ENCODE measurements around the gene MACROD2.
"Not testable (repeated sequence)": the region's sequence is repeated elsewhere in the genome, so short reads cannot be mapped to it uniquely, and the experiment has no call there.

The MACROD2 gene

GRCh38 chr20:15507151-15507550 lies 1511.8 kb downstream of the MACROD2 start:
- TF ChIP-seq POLR2A (IDR thresholded peaks at IDR 0.05; ENCODE audit: low read depth, low read length) (no peak), POU2F2 (IDR thresholded peaks at IDR 0.05; ENCODE audit: low read depth, low read length) (no peak), PAX5 (IDR thresholded peaks at IDR 0.05; ENCODE audit: insufficient read depth, low read length, severe bottlenecking) (no peak), SPI1 (IDR thresholded peaks at IDR 0.05; ENCODE audit: low read depth, low read length) (no peak), POLR2AphosphoS5 (IDR thresholded peaks at IDR 0.05; ENCODE audit: low read depth, low read length) (no peak), TAF1 (IDR thresholded peaks at IDR 0.05; ENCODE audit: low read depth, low read length) (no peak)
- FAIRE-seq (no peak), DNase-seq (ENCODE audit: insufficient read length, low spot score) (no peak)

DNA sequence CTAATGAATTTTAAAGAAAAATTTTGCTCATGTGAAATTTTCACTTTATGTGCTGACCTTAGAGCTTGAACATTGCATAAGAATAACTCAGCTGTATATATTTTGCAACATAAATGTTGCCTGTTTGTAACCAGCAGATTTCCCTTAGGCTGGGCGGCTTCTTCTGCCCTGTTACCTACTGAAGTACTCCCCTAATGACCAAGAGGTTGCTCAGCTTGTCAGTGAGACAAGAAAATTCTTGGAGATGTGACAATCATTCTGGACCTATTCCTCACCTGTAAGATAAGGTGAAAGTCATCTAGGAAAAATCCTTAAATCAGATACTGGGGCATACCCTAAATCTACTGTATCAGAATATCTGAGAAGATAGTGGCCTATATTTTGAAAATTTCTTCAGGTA lies 1516.2 kb downstream of the MACROD2 start:
- FAIRE-seq (no peak), DNase-seq (ENCODE audit: insufficient read length, low spot score) (no peak)
- no peak for TF ChIP-seq PAX5 (IDR thresholded peaks at IDR 0.05; ENCODE audit: insufficient read depth, low read length, severe bottlenecking)
- no peak for TF ChIP-seq SPI1 (IDR thresholded peaks at IDR 0.05; ENCODE audit: low read depth, low read length)
- no peak for TF ChIP-seq TAF1 (IDR thresholded peaks at IDR 0.05; ENCODE audit: low read depth, low read length)
- no peak for TF ChIP-seq POLR2AphosphoS5 (IDR thresholded peaks at IDR 0.05; ENCODE audit: low read depth, low read length)
- no peak for TF ChIP-seq POU2F2 (IDR thresholded peaks at IDR 0.05; ENCODE audit: low read depth, low read length)
- no peak for TF ChIP-seq POLR2A (IDR thresholded peaks at IDR 0.05; ENCODE audit: low read depth, low read length)

DNA sequence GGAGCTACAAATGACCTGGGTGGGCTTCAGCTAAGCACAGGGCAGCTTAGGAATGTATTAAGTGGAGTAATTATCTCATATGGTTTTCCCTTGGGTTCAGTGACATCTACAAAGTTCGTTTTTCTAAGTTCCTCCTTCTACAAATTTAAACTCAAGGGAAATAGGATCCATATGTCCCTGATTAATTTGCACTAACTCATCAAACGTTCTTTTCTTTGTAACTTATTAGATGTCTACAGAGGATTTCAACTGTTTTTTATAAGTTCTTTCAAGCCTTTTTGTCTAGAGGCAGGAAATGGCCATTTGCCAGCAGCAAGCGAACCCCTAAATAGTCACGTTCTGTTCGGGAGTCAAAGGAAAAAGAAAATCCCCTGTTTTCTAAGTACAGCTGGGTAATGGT lies 1517.6 kb downstream of the MACROD2 start:
- DNase-seq (ENCODE audit: insufficient read length, low spot score) (no peak), FAIRE-seq (no peak)
- no peak for TF ChIP-seq POU2F2 (IDR thresholded peaks at IDR 0.05; ENCODE audit: low read depth, low read length)
- TF ChIP-seq TAF1 (IDR thresholded peaks at IDR 0.05; ENCODE audit: low read depth, low read length): no peak
- no peak for TF ChIP-seq POLR2AphosphoS5 (IDR thresholded peaks at IDR 0.05; ENCODE audit: low read depth, low read length)
- no peak for TF ChIP-seq POLR2A (IDR thresholded peaks at IDR 0.05; ENCODE audit: low read depth, low read length)
- no peak for TF ChIP-seq PAX5 (IDR thresholded peaks at IDR 0.05; ENCODE audit: insufficient read depth, low read length, severe bottlenecking)
- no peak for TF ChIP-seq SPI1 (IDR thresholded peaks at IDR 0.05; ENCODE audit: low read depth, low read length)

DNA sequence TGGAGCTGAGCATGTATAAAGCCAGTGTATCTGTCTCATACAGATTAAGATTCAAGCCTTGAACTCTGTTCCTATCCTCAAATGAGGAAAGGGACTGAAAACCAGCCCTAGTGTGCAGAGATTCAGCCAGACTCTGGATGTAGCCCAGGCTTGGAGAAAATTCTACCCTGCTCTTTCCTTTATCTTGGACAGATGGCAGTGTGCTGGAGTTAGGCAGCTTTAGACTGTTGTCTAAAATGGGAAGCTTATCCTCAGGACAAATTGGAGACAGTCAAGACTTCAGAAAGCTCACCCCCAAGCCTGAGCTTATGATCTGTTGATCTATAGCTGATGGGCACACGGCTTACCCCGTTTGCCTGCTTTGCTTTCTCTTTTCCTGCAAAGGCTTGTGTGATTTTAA lies 1520.4 kb downstream of the MACROD2 start:
- TF ChIP-seq SPI1 (IDR thresholded peaks at IDR 0.05; ENCODE audit: low read depth, low read length): no peak
- no peak for TF ChIP-seq POLR2A (IDR thresholded peaks at IDR 0.05; ENCODE audit: low read depth, low read length)
- no peak for TF ChIP-seq POLR2AphosphoS5 (IDR thresholded peaks at IDR 0.05; ENCODE audit: low read depth, low read length)
- TF ChIP-seq PAX5 (IDR thresholded peaks at IDR 0.05; ENCODE audit: insufficient read depth, low read length, severe bottlenecking): no peak
- TF ChIP-seq POU2F2 (IDR thresholded peaks at IDR 0.05; ENCODE audit: low read depth, low read length): no peak
- TF ChIP-seq TAF1 (IDR thresholded peaks at IDR 0.05; ENCODE audit: low read depth, low read length): no peak
- FAIRE-seq: no peak
- DNase-seq (ENCODE audit: insufficient read length, low spot score): no peak

GRCh38 chr20:15520930-15521524 lies 1525.7 kb downstream of the MACROD2 start:
- no peak for FAIRE-seq
- no peak for DNase-seq (ENCODE audit: insufficient read length, low spot score)
- TF ChIP-seq POU2F2 (IDR thresholded peaks at IDR 0.05; ENCODE audit: low read depth, low read length) (no peak), POLR2A (IDR thresholded peaks at IDR 0.05; ENCODE audit: low read depth, low read length) (no peak), SPI1 (IDR thresholded peaks at IDR 0.05; ENCODE audit: low read depth, low read length) (no peak), TAF1 (IDR thresholded peaks at IDR 0.05; ENCODE audit: low read depth, low read length) (no peak), PAX5 (IDR thresholded peaks at IDR 0.05; ENCODE audit: insufficient read depth, low read length, severe bottlenecking) (no peak), POLR2AphosphoS5 (IDR thresholded peaks at IDR 0.05; ENCODE audit: low read depth, low read length) (no peak)

DNA sequence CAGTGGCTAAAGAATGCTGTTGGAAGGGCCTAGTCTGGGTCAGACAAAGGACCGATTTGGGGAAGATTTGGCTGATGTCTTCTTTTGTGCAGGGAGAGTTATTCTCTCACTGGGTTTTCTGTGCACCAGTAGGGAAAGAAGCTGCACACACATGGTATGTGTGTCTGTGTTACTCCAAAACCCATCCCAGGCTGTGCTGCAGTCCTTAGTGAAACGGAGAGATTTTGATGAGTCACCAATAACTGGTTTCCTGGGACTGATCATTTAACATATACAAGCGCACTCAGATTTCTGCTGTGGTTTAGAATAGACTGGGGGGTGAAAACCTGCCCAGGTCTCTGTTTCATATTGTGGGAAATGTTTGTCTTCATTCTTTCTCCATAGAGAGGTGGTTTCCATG lies 1528.1 kb downstream of the MACROD2 start:
- FAIRE-seq: no peak
- no peak for TF ChIP-seq POU2F2 (IDR thresholded peaks at IDR 0.05; ENCODE audit: low read depth, low read length)
- TF ChIP-seq POLR2A (IDR thresholded peaks at IDR 0.05; ENCODE audit: low read depth, low read length): no peak
- TF ChIP-seq SPI1 (IDR thresholded peaks at IDR 0.05; ENCODE audit: low read depth, low read length): no peak
- TF ChIP-seq PAX5 (IDR thresholded peaks at IDR 0.05; ENCODE audit: insufficient read depth, low read length, severe bottlenecking): no peak
- TF ChIP-seq TAF1 (IDR thresholded peaks at IDR 0.05; ENCODE audit: low read depth, low read length): no peak
- no peak for TF ChIP-seq POLR2AphosphoS5 (IDR thresholded peaks at IDR 0.05; ENCODE audit: low read depth, low read length)

GRCh38 chr20:15528391-15529111 lies 1533.2 kb downstream of the MACROD2 start:
- FAIRE-seq (no peak), DNase-seq (ENCODE audit: insufficient read length, low spot score) (no peak)
- TF ChIP-seq POU2F2 (IDR thresholded peaks at IDR 0.05; ENCODE audit: low read depth, low read length): no peak
- TF ChIP-seq PAX5 (IDR thresholded peaks at IDR 0.05; ENCODE audit: insufficient read depth, low read length, severe bottlenecking): no peak
- TF ChIP-seq TAF1 (IDR thresholded peaks at IDR 0.05; ENCODE audit: low read depth, low read length): no peak
- no peak for TF ChIP-seq SPI1 (IDR thresholded peaks at IDR 0.05; ENCODE audit: low read depth, low read length)
- TF ChIP-seq POLR2A (IDR thresholded peaks at IDR 0.05; ENCODE audit: low read depth, low read length): no peak
- TF ChIP-seq POLR2AphosphoS5 (IDR thresholded peaks at IDR 0.05; ENCODE audit: low read depth, low read length): no peak

More for the DNA sequence above, 1528.1 kb downstream of the MACROD2 start:
- DNase-seq (ENCODE audit: insufficient read length, low spot score): no peak

DNA sequence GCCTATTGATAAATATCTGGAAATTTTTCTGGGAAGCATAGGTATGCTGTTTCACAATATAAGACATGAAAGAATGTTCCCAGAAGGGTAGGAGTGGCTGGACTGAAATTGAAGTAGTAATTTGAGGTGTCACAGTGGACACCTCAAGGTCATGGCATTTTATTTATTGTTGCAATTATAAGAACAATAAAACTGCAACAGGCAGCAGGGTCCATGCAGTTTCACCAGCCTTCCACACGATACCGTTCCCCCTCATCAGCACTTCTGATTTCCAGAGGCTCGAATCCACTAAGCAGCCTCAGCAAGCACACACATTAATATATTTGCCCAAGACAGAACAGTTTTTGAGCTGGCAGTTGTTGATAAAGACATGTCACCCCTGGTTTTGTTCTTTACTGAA lies 1540.5 kb downstream of the MACROD2 start:
- DNase-seq (ENCODE audit: insufficient read length, low spot score) (no peak), FAIRE-seq (no peak)
- TF ChIP-seq TAF1 (IDR thresholded peaks at IDR 0.05; ENCODE audit: low read depth, low read length) (no peak), POLR2AphosphoS5 (IDR thresholded peaks at IDR 0.05; ENCODE audit: low read depth, low read length) (no peak), SPI1 (IDR thresholded peaks at IDR 0.05; ENCODE audit: low read depth, low read length) (no peak), POLR2A (IDR thresholded peaks at IDR 0.05; ENCODE audit: low read depth, low read length) (no peak), PAX5 (IDR thresholded peaks at IDR 0.05; ENCODE audit: insufficient read depth, low read length, severe bottlenecking) (no peak), POU2F2 (IDR thresholded peaks at IDR 0.05; ENCODE audit: low read depth, low read length) (no peak)

GRCh38 chr20:15537200-15537599 lies 1541.9 kb downstream of the MACROD2 start:
- FAIRE-seq; DNase-seq (ENCODE audit: insufficient read length, low spot score): not testable (repeated sequence)
